ENCODE data around the gene ZNF862.

ZNF862 gene

GRCh38 chr7:149832332-149833041 is 5.7 kb upstream of the ZNF862 start:
- ChIA-PET CTCF (no interaction called here), POLR2A (ENCODE audit: low non-redundant PET) (no interaction called here)
- DNase-seq (ENCODE audit: low spot score): no peak
- TF ChIP-seq, protein P1, sequence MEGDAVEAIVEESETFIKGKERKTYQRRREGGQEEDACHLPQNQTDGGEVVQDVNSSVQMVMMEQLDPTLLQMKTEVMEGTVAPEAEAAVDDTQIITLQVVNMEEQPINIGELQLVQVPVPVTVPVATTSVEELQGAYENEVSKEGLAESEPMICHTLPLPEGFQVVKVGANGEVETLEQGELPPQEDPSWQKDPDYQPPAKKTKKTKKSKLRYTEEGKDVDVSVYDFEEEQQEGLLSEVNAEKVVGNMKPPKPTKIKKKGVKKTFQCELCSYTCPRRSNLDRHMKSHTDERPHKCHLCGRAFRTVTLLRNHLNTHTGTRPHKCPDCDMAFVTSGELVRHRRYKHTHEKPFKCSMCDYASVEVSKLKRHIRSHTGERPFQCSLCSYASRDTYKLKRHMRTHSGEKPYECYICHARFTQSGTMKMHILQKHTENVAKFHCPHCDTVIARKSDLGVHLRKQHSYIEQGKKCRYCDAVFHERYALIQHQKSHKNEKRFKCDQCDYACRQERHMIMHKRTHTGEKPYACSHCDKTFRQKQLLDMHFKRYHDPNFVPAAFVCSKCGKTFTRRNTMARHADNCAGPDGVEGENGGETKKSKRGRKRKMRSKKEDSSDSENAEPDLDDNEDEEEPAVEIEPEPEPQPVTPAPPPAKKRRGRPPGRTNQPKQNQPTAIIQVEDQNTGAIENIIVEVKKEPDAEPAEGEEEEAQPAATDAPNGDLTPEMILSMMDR (conservative IDR thresholded peaks at IDR 0.05; ENCODE audit: low read depth): no peak
- no peak overlapping the region for H3K27ac ChIP-seq

DNA sequence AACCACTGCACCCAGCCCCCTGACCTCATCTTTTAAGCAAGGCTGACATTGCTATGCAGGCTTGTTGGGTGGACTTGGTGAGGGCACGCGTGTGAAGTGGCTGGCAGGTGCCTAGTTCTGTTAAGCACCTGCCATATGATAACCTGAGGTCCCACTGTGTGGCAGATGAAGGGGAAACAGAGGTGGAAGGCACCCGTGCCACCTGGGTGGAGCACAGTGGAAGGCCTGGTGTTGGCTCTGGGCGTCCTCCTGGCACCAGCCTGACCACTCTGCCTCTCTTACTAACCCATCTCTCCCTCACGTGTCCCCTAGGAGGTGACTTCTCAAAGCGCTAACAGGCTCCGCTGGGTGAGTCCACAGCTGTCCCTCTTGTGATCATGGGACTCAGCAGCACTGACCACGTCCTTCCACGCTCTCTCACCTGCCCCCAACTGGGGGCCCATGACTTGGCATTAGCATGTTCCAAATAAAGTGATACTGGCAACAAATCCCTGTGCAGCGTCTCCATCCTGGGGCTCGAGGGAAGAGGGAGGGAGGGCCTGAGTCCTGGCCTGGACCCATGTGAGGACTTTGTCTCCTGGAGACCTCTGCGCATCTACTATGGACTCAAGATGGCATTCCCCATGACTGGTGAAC is 4.6 kb upstream of the ZNF862 start:
- DNase-seq (ENCODE audit: low spot score): no peak
- no peak overlapping the region for H3K27ac ChIP-seq
- ChIA-PET CTCF (no interaction called here), POLR2A (ENCODE audit: low non-redundant PET) (no interaction called here)
- TF ChIP-seq, protein P1 (conservative IDR thresholded peaks at IDR 0.05; ENCODE audit: low read depth): no peak

GRCh38 chr7:149834601-149835000 is 3.6 kb upstream of the ZNF862 start:
- DNase-seq (ENCODE audit: low spot score): no peak
- ChIA-PET CTCF (no interaction called here), POLR2A (ENCODE audit: low non-redundant PET) (no interaction called here)
- H3K27ac ChIP-seq: no peak overlapping the region
- TF ChIP-seq, protein P1 (conservative IDR thresholded peaks at IDR 0.05; ENCODE audit: low read depth): no peak

- DNase-seq (ENCODE audit: low spot score): no peak
- CTCF ChIA-PET: interaction anchor here (0.7 kb wide), 1 partner anchor 311 kb away, joined by 3 read pairs; no protein-coding TSS in a partner anchor
- POLR2A ChIA-PET (ENCODE audit: low non-redundant PET): no interaction called here
- no peak overlapping the region for H3K27ac ChIP-seq
- TF ChIP-seq, protein P1 (conservative IDR thresholded peaks at IDR 0.05; ENCODE audit: low read depth): no peak
These were observed 1.7 kb upstream of the ZNF862 start for GRCh38 chr7:149836434-149836833.

GRCh38 chr7:149837564-149838223 is 481 bp upstream of the ZNF862 start:
- no peak for DNase-seq (ENCODE audit: low spot score)
- ChIA-PET CTCF (no interaction called here), POLR2A (ENCODE audit: low non-redundant PET) (no interaction called here)
- peak overlapping the region; percentile 81 for H3K27ac ChIP-seq
- TF ChIP-seq, protein P1 (conservative IDR thresholded peaks at IDR 0.05; ENCODE audit: low read depth): no peak

- DNase-seq (ENCODE audit: low spot score): peak; percentile 2
- H3K27ac ChIP-seq: peak overlapping the region; percentile 81
These were observed 825 bp downstream of the ZNF862 start for GRCh38 chr7:149838992-149839408.

More at GRCh38 chr7:149838992-149839408, 825 bp downstream of the ZNF862 start:
- CTCF ChIA-PET: interaction anchor here (0.5 kb wide), 1 partner anchor 1179 kb away, joined by 5 read pairs; no protein-coding TSS in a partner anchor
- POLR2A ChIA-PET (ENCODE audit: low non-redundant PET): no interaction called here
- TF ChIP-seq, protein P1 (conservative IDR thresholded peaks at IDR 0.05; ENCODE audit: low read depth): no peak

Measured in RWPE1 (cell line).